ENCODE data around the gene OR2F2.

The OR2F2 gene

DNA sequence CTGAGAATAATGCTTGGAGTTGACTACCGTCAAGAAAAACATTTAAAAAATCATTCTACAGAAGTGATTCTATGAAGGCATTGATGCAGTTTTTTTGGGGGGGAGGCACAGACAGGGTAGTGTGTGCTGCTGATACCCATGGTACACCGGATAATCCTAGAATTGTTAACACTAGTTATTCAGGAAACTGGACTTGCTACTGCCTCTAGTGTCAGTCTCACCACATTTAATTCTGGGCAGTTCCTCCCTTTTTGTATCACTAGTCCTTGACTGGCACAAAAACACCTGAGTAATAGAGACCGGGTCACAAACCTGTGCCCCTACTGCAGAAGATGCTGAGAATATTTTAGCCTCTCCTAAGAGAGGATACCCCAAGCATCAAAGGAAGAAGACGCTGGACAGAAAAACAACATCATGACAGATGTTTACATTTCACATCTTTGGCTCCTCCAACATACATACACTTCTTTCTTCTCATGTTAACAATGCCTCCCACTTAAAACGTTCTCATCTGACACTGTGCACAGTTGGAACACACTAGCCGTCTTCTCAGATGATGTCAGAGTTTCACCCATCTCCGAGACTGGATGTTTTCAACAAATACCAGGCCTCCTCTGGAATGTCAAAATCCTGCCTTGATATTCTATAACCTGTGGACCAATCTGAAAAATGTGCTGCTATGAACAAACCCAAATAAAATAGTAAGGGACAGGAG is 19.9 kb upstream of the OR2F2 start:
- DNase-seq (ENCODE audit: low read depth): no peak

- no peak for DNase-seq (ENCODE audit: low read depth)
Measured at GRCh38 chr7:143924851-143925250, 10.2 kb upstream of the OR2F2 start.

- no peak for DNase-seq (ENCODE audit: low read depth)
Measured at GRCh38 chr7:143929224-143929920, 5.7 kb upstream of the OR2F2 start.

DNA sequence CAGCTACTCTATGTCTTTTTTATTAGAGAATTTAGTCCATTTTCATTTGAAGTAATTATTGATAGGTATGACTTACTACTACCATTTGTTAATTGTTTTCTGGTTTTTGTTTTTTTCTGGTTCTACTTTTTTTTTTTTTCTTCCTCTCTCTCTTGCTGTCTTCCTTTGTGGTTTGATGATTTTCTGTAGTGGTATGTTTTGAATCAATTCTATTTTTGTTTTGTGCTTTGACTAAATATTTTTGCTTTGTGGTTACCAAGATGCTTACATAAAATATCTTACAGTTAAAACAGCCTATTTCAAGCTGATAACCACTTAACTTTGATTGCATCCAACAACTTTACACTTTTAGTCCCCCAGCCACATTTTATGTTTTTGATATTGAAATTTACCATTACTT is 3.3 kb upstream of the OR2F2 start:
- no peak for DNase-seq (ENCODE audit: low read depth)

- no peak for DNase-seq (ENCODE audit: low read depth)
Measured at GRCh38 chr7:143936087-143937009, 1.3 kb downstream of the OR2F2 start.

DNA sequence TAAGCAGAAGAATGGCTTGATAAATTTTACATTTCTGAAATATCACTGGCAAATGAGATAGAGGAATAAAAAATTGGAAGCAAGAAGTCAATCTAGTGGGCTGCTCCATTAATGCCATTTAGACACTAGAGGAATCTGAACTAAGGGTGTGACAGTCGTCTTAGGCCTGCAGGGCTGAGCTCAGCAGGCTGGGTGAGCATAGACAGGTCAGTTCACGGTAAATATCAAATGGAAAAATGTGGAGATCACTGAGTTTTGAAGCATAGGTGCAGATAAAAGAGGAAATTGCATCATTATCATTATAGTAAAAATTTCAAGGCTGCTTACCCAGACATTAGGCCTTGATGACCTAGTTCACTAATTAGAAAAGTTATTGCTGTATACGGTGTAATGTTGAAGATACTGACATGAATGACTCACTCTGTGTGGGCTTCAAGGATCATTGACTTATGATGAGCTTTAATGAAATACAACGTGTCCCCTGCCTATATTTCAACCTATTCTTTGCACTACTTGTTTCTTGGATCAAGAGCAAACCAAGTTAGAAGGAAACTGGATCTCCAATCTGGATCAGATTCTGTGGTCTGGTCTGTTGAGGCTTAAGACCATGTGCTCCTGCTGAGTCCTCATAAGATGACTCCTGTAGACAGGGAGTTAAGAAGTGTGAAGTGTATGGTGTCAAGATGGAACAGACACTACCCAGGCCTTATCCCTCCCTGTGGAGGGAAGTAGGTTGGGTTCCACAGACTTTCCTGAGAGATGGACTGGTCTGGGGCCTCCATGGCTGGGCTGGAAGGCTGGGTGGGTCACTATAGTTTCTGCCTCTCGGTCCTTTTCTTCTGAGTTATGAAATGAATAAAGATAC is 3.6 kb downstream of the OR2F2 start:
- DNase-seq (ENCODE audit: low read depth): no peak

DNA sequence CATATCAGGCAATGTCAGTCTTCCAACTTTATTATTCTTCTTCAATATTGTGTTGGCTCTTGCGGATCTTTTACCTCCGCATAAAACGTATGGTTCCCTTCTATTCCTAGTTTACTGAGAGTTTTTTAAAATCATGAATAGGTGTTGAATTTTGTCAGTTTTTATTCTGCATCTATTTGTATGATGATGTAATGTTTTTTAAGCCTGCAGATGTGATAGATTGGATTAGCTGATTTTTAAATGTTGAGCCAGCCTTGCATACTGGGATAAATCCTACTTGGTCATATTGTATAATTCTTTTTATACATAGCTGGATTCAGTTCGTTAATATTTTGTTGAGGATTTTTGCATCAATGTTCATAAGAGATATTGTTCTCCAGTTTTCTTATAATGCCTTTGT is 10.4 kb downstream of the OR2F2 start:
- DNase-seq (ENCODE audit: low read depth): no peak

- DNase-seq (ENCODE audit: low read depth): no peak
Measured at GRCh38 chr7:143947111-143947510, 12.1 kb downstream of the OR2F2 start.

- DNase-seq (ENCODE audit: low read depth): no peak
Measured at GRCh38 chr7:143948733-143949132, 13.7 kb downstream of the OR2F2 start.

GRCh38 chr7:143953421-143953820 is 18.4 kb downstream of the OR2F2 start:
- no peak for DNase-seq (ENCODE audit: low read depth)

- no peak for DNase-seq (ENCODE audit: low read depth)
Measured at GRCh38 chr7:143954135-143954534, 19.1 kb downstream of the OR2F2 start.

GRCh38 chr7:143954544-143954943 is 19.5 kb downstream of the OR2F2 start, which contains the start of gene OR2F1:
Gene OR2F1, plus strand, starts transcription at chr7:143954844. Its CDS starts 5,127 bp downstream, at chr7:143959971.
- no peak for DNase-seq (ENCODE audit: low read depth)

- DNase-seq (ENCODE audit: low read depth): no peak
Measured at GRCh38 chr7:143958781-143959180, 23.7 kb downstream of the OR2F2 start.

GRCh38 chr7:143960813-143961610 is 26.0 kb downstream of the OR2F2 start:
- no peak for DNase-seq (ENCODE audit: low read depth)

GRCh38 chr7:143965280-143965679 is 30.2 kb downstream of the OR2F2 start:
- no peak for DNase-seq (ENCODE audit: low read depth)

DNA sequence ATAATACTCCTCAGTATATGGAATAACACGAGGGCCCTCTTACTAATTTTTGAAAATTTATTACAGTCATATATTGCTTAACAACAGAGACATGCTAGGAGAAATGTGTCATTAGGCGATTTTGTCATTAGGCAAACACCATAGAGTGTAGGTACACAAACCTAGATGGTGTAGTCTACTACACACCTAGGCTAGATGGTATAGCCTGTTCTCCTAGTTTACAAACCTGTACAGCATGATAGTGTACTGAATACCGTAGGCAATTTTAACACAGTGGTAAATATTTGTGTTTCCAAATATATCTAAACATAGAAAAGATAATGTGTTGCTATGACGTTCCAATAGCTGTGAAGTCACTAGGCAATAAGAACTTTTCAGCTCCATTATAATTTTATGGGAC is 32.4 kb downstream of the OR2F2 start:
- DNase-seq (ENCODE audit: low read depth): no peak

GRCh38 chr7:143973870-143974416 is 38.9 kb downstream of the OR2F2 start:
- DNase-seq (ENCODE audit: low read depth): no peak

- no peak for DNase-seq (ENCODE audit: low read depth)
Measured at GRCh38 chr7:143974459-143974858, 39.4 kb downstream of the OR2F2 start.

GRCh38 chr7:143975617-143976016 is 40.6 kb downstream of the OR2F2 start:
- DNase-seq (ENCODE audit: low read depth): no peak

- DNase-seq (ENCODE audit: low read depth): no peak
Measured at GRCh38 chr7:143978585-143978984, 43.6 kb downstream of the OR2F2 start.
